ENCODE measurements around the gene RNPEP.
"Not testable (repeated sequence)": the region's sequence is repeated elsewhere in the genome, so short reads cannot be mapped to it uniquely, and the experiment has no call there.

The RNPEP gene

GRCh38 chr1:201962382-201962781 is 20.1 kb upstream of the RNPEP start:
- DNase-seq: not testable (repeated sequence)

DNA sequence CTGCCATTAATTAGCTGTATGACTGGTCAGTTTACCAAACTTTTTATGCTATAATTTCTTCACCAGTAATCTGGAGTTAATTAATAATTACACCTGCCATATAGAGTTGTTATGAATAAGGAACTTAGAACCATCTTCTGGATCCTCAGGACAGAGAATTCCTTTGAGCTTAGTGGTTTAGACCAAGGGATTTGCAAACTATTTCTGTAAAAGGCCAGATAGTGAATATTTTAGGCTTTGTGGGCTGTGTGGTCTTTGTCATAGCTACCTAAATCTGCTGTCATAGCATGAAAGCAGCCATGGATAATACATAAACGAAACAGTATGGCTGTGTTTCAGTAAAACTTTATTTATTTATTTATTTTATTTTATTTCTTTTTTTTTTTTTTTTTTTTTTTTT is 18.2 kb upstream of the RNPEP start:
- DNase-seq: no peak

GRCh38 chr1:201966171-201966570 is 16.3 kb upstream of the RNPEP start:
- no peak for DNase-seq

- no peak for DNase-seq
Observed at GRCh38 chr1:201968202-201968925, 14.1 kb upstream of the RNPEP start.

DNA sequence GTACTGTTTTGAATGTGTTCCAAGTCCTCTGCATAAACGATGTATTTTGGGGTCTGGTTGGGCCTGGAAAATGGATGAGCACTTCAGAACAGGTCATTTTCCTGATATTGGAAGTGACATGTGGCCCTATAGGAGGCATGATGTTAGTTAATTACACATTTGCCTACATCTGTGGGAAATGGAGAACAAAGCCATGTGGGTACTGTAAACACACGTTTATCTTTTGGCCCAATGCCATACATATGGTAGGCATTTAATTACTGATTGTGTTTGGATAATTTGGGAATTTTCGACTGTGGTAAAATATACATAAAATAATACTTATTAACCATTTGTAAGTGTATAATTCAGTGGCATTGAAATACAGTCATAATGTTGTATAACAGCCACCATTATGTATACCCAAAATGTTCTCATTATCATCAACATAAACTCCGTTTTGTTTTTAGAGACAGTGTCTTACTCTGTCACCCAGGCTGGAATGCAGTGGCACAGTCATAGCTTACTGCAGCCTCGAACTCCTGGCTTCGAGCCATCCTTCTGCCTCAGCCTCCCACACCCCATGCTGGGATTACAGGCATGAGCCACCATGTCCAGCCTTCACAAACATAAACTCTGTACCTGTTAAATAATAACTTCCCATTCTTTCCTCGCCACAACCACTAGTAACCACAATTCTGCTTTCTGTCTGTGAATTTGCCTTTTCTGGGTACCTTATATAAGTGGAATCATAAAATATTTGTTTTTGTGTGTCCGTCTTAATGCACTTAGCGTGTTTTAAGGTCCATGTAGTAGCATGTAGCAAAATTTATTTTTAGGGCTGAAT is 11.9 kb upstream of the RNPEP start:
- no peak for DNase-seq

GRCh38 chr1:201982082-201982622 is 296 bp upstream of the RNPEP start:
- DNase-seq: peak; percentile 57

DNA sequence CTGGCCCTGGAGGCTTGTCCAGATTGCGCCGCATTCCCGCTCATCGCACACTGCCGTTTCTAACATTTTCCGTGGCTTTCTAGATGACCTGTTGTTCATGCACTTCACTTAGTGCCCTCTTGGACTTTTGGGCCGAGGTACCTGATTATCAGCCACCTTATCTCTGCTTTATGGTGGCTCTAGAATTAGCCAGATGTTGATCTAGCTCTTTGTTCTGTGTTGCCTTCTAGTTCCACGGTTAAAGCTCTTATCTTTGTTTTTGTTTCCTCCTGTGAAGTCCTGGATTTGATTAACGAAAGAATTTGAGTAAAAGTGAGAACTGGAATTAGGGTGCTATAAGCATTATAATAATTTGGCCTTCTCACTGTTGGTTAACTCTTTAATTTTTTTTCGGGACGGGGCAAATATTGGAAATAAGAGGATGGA is 945 bp downstream of the RNPEP start:
- no peak for DNase-seq

DNA sequence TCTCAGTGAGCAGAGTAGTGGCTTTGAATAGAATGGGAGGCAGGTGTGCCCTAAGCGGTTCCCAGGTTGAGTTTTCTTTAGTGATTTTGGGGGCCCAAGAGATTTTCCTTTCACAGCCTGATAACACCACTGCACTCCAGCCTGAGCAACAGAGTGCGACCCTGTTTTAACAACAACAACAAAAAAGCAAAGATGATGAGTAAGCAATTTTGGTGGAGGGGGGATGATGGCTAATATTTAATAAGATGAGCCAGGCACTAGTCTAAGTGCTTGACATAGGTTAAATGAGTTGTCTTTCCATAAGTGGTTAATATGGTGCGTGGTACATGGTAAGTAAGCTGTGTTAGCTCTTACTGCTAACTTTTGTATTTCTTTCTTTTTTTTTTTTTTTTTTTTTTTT is 2.0 kb downstream of the RNPEP start:
- DNase-seq: no peak

- DNase-seq: no peak
Observed at GRCh38 chr1:201985355-201985754, 2.9 kb downstream of the RNPEP start.

GRCh38 chr1:201988601-201989000 is 6.2 kb downstream of the RNPEP start:
- DNase-seq: no peak

GRCh38 chr1:201989354-201990128 is 7.1 kb downstream of the RNPEP start:
- no peak for DNase-seq

DNA sequence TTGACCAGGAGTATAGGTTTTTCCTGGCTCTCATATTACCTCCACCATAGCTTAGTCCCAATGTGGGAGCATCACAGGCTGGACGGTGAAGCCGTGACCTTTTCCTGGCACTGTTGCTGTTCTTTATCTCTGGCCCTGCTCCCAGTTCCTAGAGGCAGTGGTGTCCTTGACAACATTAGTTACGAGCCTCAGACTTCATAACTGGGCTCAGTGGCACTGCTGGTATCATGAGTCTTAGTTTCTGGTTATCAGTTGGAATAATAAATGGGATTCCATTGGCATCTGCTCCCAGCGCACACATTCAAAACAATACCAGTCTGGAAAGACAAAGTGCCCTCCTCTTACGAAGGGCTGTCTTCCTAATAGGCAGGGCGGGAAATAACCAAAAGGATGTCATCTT is 8.0 kb downstream of the RNPEP start:
- DNase-seq: no peak

DNA sequence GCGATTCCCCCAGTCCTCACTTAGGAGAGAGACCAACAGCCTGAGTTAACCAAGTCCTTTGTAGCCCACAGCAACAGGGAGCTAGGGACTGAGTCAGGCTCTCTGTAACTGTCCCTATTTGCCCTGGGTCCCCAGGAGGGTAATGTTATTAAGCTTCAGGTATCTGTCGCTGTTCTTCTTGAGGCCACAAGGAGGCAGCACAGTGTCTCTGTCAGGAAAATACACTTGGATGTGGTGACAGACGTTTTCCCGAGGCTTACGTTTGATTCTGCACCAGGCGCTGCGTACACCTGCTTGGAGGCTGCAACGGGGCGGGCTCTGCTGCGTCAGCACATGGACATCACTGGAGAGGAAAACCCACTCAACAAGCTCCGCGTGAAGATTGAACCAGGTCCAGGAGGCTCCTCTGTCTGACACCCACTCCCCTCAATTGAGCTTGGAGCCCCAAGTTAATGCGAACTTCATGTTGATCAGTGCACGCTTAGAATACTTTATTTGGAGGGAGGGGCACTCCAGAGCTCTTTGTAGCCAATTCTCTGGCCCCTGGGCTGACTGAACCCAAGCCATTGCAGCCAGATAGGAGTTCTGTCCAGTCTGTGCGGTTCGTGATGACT is 17.3 kb downstream of the RNPEP start:
- DNase-seq: no peak

DNA sequence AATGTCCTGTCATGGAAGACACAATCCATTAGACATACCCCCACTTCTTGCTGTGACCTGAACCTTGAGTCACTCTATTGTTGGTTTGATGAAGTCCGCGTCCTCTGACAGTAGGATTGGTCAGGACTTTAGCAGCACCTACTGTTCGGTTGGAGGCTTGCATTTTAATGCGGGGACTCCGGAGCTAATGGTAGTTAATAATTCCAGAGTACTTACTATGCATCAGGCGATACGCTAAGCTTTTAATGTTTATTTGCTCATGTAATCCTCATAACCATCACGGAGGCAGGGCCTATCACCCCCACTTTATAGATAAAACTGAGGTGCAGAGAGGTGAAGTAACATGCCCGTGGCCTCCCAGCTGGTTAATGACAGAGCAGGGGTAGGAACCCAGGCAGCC is 20.1 kb downstream of the RNPEP start:
- DNase-seq: no peak

- no peak for DNase-seq
Observed at GRCh38 chr1:202004711-202005110, 22.3 kb downstream of the RNPEP start.

- no peak for DNase-seq
Observed at GRCh38 chr1:202005958-202006357, 23.5 kb downstream of the RNPEP start.

GRCh38 chr1:202007304-202007703 is 24.9 kb downstream of the RNPEP start:
- no peak for DNase-seq

- no peak for DNase-seq
Observed at GRCh38 chr1:202007805-202008489, 25.5 kb downstream of the RNPEP start.

DNA sequence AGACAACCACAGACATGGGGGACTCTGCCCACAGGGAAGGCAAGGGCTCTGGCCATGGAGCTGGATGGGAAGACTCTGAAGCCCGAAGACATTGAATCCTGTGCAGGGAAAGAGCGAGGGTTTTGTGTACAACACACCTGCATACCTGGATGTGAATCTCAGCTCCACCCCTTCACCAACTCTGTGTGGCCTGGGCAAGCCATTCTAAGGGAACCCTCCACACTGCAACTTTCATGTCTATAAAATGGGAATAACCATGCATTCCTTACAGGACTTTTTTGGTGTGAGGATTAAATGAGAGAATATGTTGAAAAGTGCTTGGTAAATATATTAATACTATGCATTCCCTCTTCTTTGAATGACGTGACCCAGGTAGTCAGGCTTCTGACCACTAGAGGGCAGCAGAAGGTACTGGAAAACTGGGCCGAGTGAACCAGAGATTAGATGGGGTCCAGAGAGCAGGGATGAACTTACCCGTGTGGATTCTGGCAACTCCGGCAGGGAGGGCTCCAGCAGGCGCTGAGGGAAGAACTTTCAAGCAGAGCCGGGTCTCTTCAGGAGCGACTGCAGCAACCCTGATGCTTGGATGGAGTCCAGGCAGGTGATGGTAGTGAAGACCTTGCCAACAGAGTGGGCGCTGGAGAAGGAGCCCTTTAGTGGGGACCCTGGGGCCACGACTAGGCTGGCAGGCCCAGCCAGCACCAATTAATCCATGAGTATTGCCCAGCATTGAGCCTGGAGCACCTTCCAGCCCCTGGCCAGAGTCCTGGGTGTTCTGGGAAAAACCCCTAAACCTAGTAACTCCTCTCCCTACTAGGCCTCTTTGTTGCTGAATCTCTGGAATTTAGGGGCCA is 27.1 kb downstream of the RNPEP start:
- peak; percentile 44 for DNase-seq

DNA sequence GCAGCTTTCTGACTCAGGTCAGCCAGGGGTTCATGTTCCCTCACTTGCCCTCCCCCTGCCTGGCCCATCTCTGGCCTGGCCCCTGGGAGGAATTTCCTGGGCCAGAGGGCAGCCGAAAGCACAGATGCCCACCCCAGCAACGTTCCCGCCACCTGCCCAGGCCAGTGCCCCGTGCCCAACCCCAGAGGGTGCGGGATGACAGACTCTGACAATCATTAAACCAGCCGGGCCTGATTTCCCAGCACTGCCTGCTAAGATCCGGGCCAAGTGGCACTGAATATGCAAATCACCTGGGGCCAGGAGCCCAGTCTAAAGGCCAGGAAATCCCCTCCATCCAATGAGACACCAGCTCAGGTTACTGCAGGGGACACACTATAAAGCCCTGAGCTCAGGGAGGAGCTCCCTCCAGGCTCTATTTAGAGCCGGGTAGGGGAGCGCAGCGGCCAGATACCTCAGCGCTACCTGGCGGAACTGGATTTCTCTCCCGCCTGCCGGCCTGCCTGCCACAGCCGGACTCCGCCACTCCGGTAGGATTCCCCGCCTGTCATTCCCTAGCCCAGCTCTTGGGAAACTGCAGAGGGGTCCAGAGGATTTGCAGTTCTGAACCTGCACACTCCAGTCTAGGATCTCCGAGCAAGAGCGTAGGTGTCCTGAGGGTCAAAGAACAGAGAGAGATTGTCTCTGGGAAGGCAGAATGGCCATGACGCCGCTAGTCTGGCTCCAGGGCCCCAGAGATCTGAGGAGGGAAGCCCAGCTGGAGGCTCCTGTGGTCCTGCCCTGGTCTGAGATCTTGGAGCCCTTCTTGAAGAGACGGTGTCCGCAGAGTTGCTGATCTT is 27.9 kb downstream of the RNPEP start, which contains the start of gene ELF3:
TSS of gene ELF3 (plus strand) at position 408 of the 836 bp plus-strand sequence. CDS start 550 bp downstream, outside the sequence.
- DNase-seq: no peak
